ENCODE data around the gene TMEM72.

TMEM72 gene

DNA sequence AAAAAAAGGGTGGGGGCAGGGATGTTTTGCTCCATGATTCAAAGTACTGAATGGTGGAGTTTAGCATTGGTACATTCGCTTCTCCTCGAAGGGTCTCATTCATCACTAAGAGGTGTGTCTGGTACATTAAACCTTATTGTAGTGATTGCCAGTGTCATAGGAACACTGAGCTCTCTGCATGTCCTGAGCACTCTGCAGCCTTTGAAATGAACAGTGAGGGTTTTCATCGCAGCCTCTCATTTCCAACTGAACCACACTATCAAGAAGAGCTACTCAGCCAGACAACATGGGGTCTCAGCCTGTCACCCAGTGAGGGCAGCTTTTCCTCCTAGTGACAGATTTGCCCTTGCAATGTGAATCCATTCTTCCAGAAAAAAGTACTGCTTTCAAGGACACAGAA lies 75.0 kb downstream of the TMEM72 start:
- Histone ChIP-seq H3K4me3 (ENCODE audit: low read depth in 1 of 2, low read length in 2 of 2) (no peak overlapping the region), H3K27ac (ENCODE audit: low read depth, low read length) (no peak overlapping the region), H3K9me3 (ENCODE audit: control insufficient read depth in 1 of 2, low read length in 2 of 2) (no peaks in the 10 kb centered on the region), H3K36me3 (ENCODE audit: control insufficient read depth in 1 of 2, insufficient read depth in 2 of 2, low read length in 2 of 2) (peaks cover 14 to 70% of the 10 kb centered on the region in 2 donors), H3K9ac (ENCODE audit: low read depth in 1 of 2, low read length in 2 of 2) (no peak overlapping the region), H3K4me1 (ENCODE audit: control insufficient read depth in 1 of 2, insufficient read depth in 2 of 2, low read length in 2 of 2) (peaks cover under 1 to 5% of the 10 kb centered on the region in 2 donors), H3K27me3 (ENCODE audit: control insufficient read depth in 1 of 2, insufficient read depth in 2 of 2, low read length in 2 of 2) (no peaks in the 10 kb centered on the region)
